ENCODE measurements around the gene MEIS2. TPM values are rescaled to one million over a fixed set of nuclear protein-coding genes. Genes with fewer than 3 reads are reported as not detected.

Gene MEIS2
- total RNA-seq, 1 experiment from 2014 or later: 9.3 TPM

- CTCF ChIA-PET: no interaction called here
- no peaks in the 10 kb centered on the region for H3K36me3 ChIP-seq (ENCODE audit: insufficient read depth, low read length, poor library complexity, severe bottlenecking)
- no peak overlapping the region for H3K27ac ChIP-seq (ENCODE audit: low read depth, low read length, poor library complexity, severe bottlenecking)
- no peaks in the 10 kb centered on the region for H3K9me3 ChIP-seq (ENCODE audit: low read depth, low read length, poor library complexity, severe bottlenecking)
- no peaks in the 10 kb centered on the region for H3K27me3 ChIP-seq (replicated peaks; ENCODE audit: insufficient read depth, low read depth, low read length, poor library complexity)
- H3K4me3 ChIP-seq (ENCODE audit: low read depth, low read length, poor library complexity, severe bottlenecking): no peak overlapping the region
- TF ChIP-seq CTCF (conservative IDR thresholded peaks at IDR 0.05; ENCODE audit: low read depth, low read length): no peak
- TF ChIP-seq EZH2 (IDR thresholded peaks at IDR 0.05; ENCODE audit: borderline replicate concordance, low read depth, low read length, poor library complexity, severe bottlenecking): no peak
- POLR2A ChIA-PET (ENCODE audit: low non-redundant PET): interaction anchor here (0.6 kb wide), 1 partner anchor 26 kb away, joined by 8 read pairs; no protein-coding TSS in a partner anchor
- H3K4me1 ChIP-seq (ENCODE audit: insufficient read depth, low read length, poor library complexity, severe bottlenecking): no peaks in the 10 kb centered on the region
- no TSS peak for BruUV-seq (replicated peaks)
- DNase-seq (ENCODE audit: low spot score): no peak
- intact Hi-C loops (cut with micrococcal nuclease; ENCODE audit: unreplicated experiment): no loop called here
Measured at GRCh38 chr15:37041042-37041441, 59.3 kb downstream of the MEIS2 start.

- no TSS peak for BruUV-seq (replicated peaks)
- POLR2A ChIA-PET (ENCODE audit: low non-redundant PET): no interaction called here
- CTCF ChIA-PET: no interaction called here
- no peak overlapping the region for H3K4me3 ChIP-seq (ENCODE audit: low read depth, low read length, poor library complexity, severe bottlenecking)
- H3K36me3 ChIP-seq (ENCODE audit: insufficient read depth, low read length, poor library complexity, severe bottlenecking): no peaks in the 10 kb centered on the region
- intact Hi-C loops (cut with micrococcal nuclease; ENCODE audit: unreplicated experiment): no loop called here
- no peaks in the 10 kb centered on the region for H3K9me3 ChIP-seq (ENCODE audit: low read depth, low read length, poor library complexity, severe bottlenecking)
- no peaks in the 10 kb centered on the region for H3K27me3 ChIP-seq (replicated peaks; ENCODE audit: insufficient read depth, low read depth, low read length, poor library complexity)
- no peak for DNase-seq (ENCODE audit: low spot score)
- no peaks in the 10 kb centered on the region for H3K4me1 ChIP-seq (ENCODE audit: insufficient read depth, low read length, poor library complexity, severe bottlenecking)
- TF ChIP-seq EZH2 (IDR thresholded peaks at IDR 0.05; ENCODE audit: borderline replicate concordance, low read depth, low read length, poor library complexity, severe bottlenecking): no peak
- no peak for TF ChIP-seq CTCF (conservative IDR thresholded peaks at IDR 0.05; ENCODE audit: low read depth, low read length)
- no peak overlapping the region for H3K27ac ChIP-seq (ENCODE audit: low read depth, low read length, poor library complexity, severe bottlenecking)
Measured at GRCh38 chr15:37040072-37040742, 60.1 kb downstream of the MEIS2 start.

- ChIA-PET CTCF (no interaction called here), POLR2A (ENCODE audit: low non-redundant PET) (no interaction called here)
- intact Hi-C loops (cut with micrococcal nuclease; ENCODE audit: unreplicated experiment): no loop called here
- H3K27ac ChIP-seq (ENCODE audit: low read depth, low read length, poor library complexity, severe bottlenecking): no peak overlapping the region
- BruUV-seq (replicated peaks): no TSS peak
- H3K9me3 ChIP-seq (ENCODE audit: low read depth, low read length, poor library complexity, severe bottlenecking): no peaks in the 10 kb centered on the region
- H3K4me1 ChIP-seq (ENCODE audit: insufficient read depth, low read length, poor library complexity, severe bottlenecking): no peaks in the 10 kb centered on the region
- no peak overlapping the region for H3K4me3 ChIP-seq (ENCODE audit: low read depth, low read length, poor library complexity, severe bottlenecking)
- no peak for DNase-seq (ENCODE audit: low spot score)
- no peaks in the 10 kb centered on the region for H3K36me3 ChIP-seq (ENCODE audit: insufficient read depth, low read length, poor library complexity, severe bottlenecking)
- no peaks in the 10 kb centered on the region for H3K27me3 ChIP-seq (replicated peaks; ENCODE audit: insufficient read depth, low read depth, low read length, poor library complexity)
- TF ChIP-seq EZH2 (IDR thresholded peaks at IDR 0.05; ENCODE audit: borderline replicate concordance, low read depth, low read length, poor library complexity, severe bottlenecking): no peak
- no peak for TF ChIP-seq CTCF (conservative IDR thresholded peaks at IDR 0.05; ENCODE audit: low read depth, low read length)
Measured at GRCh38 chr15:37038716-37039106, 61.6 kb downstream of the MEIS2 start.

All from A673 (cell line).